Mammary epithelial cell (primary cell): ENCODE data around the gene HNRNPA3.

ENCODE experiments used
- CTCF ChIP-seq, 2 donors: IDR thresholded peaks in 1 of 2; conservative IDR thresholded peaks in 1 of 2; 2 replicates each; pipeline ENCODE4 v1.5.1; 2011 to 2012; ENCODE audit warnings: inconsistent platforms in 2 of 2, low read length in 2 of 2, mild to moderate bottlenecking in 2 of 2, control low read depth in 1 of 2, low read depth in 1 of 2; ENCODE audit not compliant: insufficient read depth in 1 of 2; ENCODE audit errors: extremely low read depth in 1 of 2
- EZH2 ChIP-seq: IDR thresholded peaks from 2 replicates; pipeline ENCODE4 v1.6.1; 2012; ENCODE audit warnings: low read length, inconsistent platforms, borderline replicate concordance

GRCh38 chr2:177212891-177213856 is 580 bp downstream of the HNRNPA3 start:
- TF ChIP-seq EZH2 (no peak), CTCF (conservative IDR thresholded peaks at IDR 0.05 in 1 of 2, IDR thresholded peaks at IDR 0.05 in 1 of 2; ENCODE audit: extremely low read depth in 1 of 2, insufficient read depth in 1 of 2, low read depth in 1 of 2, low read length in 2 of 2) (no peak)
